Loucy (cell line): ENCODE data around the gene PAK5.

ENCODE experiments used
- EZH2phosphoT487 ChIP-seq: fragments of 200-600 bp; IDR thresholded peaks from 2 replicates; pipeline ENCODE4 v1.6.1; 2018; ENCODE audit warnings: antibody characterized with exemption, mild to moderate bottlenecking, moderate library complexity, borderline replicate concordance
- TF ChIP-seq, protein P1 (sequence below): fragments of 200-600 bp; sonication (generic); conservative IDR thresholded peaks from 2 replicates; pipeline ENCODE4 v1.5.1; 2014; ENCODE audit warnings: mild to moderate bottlenecking, antibody characterized with exemption, low read length

DNA sequence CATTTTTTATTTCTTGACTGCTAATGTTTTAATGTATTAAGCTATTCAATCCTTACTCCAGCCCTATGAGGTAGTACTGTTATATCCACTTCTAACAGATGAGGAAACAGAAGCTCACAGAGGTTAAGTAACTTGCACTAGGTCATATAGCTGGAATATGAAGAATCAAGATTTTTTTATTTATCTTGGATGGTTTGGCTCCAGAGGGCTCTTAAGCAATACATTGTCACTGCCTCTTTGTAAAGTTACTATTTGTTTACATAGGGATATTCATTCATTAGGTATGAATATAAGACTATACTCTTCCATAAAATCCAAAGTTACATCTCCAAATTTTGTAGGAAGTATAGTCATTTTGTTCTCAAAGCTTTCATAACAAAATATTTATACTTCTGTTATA, 210.7 kb downstream of the PAK5 start:
- TF ChIP-seq, protein P1, sequence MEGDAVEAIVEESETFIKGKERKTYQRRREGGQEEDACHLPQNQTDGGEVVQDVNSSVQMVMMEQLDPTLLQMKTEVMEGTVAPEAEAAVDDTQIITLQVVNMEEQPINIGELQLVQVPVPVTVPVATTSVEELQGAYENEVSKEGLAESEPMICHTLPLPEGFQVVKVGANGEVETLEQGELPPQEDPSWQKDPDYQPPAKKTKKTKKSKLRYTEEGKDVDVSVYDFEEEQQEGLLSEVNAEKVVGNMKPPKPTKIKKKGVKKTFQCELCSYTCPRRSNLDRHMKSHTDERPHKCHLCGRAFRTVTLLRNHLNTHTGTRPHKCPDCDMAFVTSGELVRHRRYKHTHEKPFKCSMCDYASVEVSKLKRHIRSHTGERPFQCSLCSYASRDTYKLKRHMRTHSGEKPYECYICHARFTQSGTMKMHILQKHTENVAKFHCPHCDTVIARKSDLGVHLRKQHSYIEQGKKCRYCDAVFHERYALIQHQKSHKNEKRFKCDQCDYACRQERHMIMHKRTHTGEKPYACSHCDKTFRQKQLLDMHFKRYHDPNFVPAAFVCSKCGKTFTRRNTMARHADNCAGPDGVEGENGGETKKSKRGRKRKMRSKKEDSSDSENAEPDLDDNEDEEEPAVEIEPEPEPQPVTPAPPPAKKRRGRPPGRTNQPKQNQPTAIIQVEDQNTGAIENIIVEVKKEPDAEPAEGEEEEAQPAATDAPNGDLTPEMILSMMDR, result no peak
- TF ChIP-seq EZH2phosphoT487, result no peak
